NCI-H524 (cell line): Measurements from ENCODE around the gene MKLN1.
A peak's percentile ranks its signal among the peaks of the same experiment; 100 is the strongest.
"Not testable (repeated sequence)": the region's sequence is repeated elsewhere in the genome, so short reads cannot be mapped to it uniquely, and the experiment has no call there.

Source experiments
- DNase-seq, 2 experiments: peaks; one replicate each; lab custom pipeline; 2025; lab: John Stamatoyannopoulos, UW

MKLN1 gene

GRCh38 chr7:131312838-131313237 is 14.8 kb upstream of the MKLN1 start:
- DNase-seq, result no peak

DNA sequence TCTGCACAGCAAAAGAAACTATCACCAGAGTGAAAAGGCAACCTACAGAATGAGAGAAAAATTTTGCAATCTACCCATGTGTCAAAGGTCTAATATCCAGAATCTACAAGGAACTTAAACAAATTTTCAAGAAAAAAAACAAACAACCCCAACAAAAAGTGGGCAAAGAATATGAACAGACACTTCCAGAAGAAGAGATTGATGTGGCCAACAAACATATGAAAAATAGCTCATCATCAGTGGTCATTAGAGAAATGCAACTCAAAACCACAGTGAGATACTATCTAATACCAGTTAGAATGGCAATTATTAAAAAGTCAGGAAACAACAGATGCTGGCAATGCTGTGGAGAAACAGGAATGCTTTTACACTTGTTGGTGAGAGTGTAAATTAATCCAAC is 7.1 kb upstream of the MKLN1 start:
- DNase-seq, result no peak

DNA sequence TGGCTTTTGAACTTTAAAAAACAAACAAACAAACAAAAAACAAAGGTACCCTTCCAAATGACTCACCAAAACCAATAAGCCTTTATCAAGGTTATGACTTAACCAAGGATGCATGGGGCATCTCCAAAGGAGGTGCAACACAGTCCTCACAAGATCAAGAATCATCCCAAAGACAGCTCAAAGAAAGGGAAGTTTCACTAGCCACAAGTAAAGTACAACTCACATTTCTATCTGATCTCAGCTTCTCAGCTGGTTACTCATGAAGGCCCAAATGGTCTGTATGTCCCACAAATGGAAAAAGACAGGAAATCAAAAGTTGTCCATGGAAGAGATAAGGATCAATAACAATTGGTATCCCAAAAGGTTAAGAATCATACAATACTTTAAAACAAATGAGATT is 6.0 kb upstream of the MKLN1 start:
- no peak for DNase-seq

DNA sequence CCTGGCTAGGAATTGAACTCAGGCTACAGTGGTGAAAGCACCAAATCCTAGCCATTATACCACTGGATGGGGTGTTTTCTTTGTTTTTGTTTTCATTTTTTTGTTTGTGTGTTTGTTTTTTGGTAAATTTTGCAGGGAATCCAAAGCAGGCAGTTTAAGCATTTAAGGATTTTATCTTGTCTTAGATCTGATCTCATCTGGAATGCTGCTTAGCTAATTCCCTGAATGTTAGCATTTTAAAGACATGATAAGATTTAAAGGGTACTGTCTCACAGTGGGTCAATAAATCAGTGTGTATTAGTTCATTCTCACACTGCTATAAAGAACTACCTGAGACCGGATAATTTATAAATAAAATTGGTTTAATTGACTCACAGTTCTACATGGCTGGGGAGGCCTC is 5.6 kb upstream of the MKLN1 start:
- no peak for DNase-seq

DNA sequence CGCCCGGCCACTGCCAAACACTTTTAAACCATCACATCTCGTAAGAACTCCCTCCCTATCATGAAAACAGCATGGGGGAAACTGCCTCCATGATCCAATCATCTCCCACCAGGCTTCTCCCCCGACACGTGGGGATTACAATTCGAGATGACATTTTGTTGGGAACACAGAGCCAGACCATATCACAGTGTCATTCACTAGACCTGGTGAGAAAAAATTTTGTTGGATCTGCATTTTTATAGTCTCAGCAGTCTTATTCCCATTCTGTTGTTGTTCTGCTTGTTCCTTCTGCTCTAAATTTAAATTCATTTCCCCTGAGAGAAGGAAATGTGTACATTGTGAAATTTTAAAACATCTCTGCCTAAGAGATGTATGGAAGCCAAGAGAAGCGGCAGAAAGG is 4.8 kb upstream of the MKLN1 start:
- DNase-seq, result no peak

- no peak for DNase-seq
Observed at GRCh38 chr7:131325179-131325840, 2.4 kb upstream of the MKLN1 start.

DNA sequence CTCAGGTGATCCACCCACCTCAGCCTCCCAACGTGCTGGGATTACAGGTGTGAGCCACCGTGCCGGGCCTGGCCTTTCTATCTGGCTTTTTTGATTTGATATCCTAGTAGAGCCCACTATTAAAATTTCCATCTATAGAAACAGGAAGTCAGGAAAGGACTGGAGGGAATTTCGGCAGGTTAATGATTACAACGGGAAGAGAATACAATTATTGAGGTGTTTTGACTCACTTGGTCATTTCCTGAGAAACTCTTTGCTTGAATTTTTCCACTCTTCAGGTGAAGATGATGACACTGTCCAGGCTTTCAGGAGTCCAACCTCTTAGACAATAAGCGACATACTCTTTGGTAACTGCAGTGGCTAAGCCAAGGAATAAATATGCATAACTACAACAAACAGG is 1.1 kb upstream of the MKLN1 start:
- no peak for DNase-seq

DNA sequence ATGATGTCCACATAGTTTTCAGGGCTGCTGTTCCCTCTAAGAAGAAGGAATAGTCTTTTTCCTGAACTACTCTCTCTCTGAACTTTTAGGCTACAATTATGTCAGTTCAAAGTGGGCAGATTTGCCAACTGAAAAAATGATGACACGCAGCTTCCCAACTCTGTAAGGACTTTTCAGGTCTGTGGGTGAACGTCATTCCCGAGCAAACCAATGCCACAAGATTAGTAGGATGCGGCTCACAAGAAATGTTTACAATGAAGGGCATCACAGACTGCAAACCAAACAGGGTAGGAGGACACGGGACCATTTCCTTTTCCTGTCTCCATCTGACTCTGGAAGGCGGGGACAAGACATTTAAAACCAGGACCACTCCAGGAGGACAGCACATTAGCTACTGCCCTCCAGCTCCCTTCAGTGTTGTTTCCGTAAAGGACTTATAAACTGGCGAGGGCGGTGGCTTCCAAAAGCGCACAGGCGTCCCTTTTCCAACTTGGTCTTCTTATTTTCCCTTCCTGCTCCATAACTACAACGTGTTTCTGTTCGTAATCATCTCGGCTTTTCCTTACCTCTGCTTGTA is 539 bp upstream of the MKLN1 start:
- peak; percentile 19 to 47 for DNase-seq

- peak in 1 of 2 experiments; percentile 25 for DNase-seq
Observed at GRCh38 chr7:131328377-131329175, 900 bp downstream of the MKLN1 start.

DNA sequence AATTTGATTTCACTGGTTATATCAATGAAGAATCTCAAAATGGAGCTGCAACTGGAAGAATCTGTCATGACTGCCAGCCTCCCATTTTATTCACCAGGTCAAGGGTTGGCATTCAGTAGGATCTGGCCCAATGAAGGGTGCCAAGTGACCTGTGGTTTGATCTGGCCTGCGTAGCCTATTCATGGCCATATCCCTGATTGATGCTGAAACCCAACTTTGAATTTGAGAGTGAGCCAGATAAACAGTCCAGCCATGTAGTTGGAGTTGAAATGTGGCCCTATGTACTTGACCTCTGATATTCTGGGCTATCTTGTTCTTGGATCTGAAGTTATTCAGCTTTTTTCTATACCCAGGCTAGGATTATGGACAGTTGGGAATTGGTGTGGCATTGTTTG is 1.5 kb downstream of the MKLN1 start:
- no peak for DNase-seq

- no peak for DNase-seq
Observed at GRCh38 chr7:131330299-131330698, 2.6 kb downstream of the MKLN1 start.

GRCh38 chr7:131331806-131332205 is 4.1 kb downstream of the MKLN1 start:
- no peak for DNase-seq

- not testable (repeated sequence) for DNase-seq
Observed at GRCh38 chr7:131332729-131333128, 5.1 kb downstream of the MKLN1 start.

- no peak for DNase-seq
Observed at GRCh38 chr7:131335639-131336381, 8.1 kb downstream of the MKLN1 start.

DNA sequence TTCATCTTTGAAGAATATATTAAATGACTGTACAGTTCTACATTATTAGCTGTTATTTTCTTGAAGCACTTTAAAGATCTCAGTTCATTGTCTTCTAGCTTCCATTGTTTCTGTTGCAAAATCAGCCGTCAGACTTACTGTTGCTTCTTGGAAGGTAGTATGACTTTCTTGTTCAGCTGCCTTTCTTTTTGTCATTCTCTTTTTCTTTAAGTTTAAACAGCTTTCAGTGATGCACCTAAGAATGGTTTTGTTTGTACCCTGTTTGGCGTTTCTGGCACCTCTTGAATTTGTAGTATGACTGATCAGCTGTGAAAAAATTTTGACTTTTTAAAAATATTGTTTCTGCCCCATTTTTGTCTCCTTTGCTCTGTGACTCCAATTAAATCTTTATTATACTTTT is 9.3 kb downstream of the MKLN1 start:
- DNase-seq, result no peak

- DNase-seq, result no peak
Observed at GRCh38 chr7:131338173-131338572, 10.5 kb downstream of the MKLN1 start.

DNA sequence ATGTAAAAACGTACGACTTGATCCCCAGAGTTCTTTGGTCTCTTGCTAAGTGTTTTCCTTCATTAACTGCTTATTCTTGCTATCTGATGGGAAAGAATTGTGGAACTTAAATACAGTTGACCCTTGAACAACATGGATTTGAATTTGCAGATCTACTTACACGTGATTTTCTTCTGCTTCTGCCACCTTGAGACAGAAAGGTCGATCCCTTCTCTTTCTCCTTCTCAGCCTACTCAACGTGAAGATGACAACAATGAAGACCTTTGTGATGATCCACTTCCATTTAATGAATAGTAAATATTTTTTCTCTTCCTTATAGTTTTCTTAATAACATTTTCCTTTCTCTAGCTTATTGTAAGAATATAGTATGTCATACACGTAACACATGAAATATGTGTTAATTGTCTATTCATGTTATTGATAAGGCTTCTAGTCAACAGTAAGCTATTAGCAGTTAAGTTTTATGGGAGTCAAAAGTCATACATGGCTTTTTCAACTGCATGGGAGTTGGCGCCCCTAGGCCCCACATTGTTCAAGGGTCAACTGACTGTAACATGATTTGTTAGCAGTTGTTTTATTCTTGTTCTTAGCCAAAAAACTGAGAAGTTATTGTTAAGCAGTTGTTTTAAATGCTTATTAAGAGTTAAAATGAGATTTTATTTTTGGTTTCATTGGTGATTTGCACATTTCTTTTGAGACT is 11.2 kb downstream of the MKLN1 start:
- DNase-seq, result no peak

GRCh38 chr7:131341690-131342089 is 14.0 kb downstream of the MKLN1 start:
- no peak for DNase-seq

DNA sequence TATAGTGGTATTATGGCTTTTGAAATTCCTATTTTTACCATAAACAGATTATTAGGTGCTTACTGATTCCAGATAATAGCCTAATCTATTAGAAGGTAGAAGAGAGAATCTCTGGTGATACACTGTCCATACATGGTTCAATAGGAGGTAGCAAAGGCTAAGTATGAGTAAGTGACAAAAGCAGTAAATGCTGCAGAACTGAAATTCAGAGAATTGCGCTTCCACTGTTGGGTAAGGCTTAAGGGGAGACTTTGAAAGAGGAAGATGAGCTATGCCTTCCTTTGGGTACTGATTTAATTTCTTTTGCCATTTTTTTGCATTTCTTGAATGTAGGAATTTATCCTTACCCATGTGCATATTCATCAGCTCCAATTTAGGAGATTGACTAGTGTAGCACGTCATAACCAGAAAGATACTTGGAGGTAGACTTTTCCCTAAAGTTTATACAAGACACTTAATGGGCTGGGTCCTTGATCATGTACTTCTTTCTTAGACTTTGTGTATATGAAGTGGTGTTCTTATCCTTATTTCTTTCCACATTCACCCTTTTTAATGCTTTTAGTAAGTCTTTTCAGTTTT is 15.3 kb downstream of the MKLN1 start:
- no peak for DNase-seq

- DNase-seq, result no peak
Observed at GRCh38 chr7:131346885-131347592, 19.4 kb downstream of the MKLN1 start.

DNA sequence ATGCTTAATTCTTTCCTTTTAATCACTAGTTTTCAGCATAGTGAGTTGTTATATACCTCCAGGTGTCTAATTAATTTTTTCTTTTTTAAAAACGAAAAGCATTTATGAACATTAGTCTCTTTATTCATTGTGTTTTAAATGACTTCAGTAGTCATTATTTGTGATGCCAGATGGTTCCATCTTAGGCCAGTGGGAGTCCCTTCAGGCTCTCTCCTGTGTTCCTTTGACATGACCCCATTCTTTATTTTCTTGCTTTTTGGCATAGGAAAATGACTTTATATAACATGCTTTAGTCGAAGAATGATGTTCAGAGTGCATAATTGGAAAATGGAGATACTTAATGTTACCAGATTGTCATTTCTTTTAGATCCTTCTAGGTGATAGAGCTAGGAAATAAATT is 24.4 kb downstream of the MKLN1 start:
- DNase-seq, result no peak
